Caco-2 (cell line): ENCODE measurements around the gene PER3. TPM values are rescaled to one million over a fixed set of nuclear protein-coding genes. Genes with fewer than 3 reads are reported as not detected.

ENCODE experiments used
- BruUV-seq: library from RNA; stranded (reverse); fragments of 400-500 nt; replicated peaks from 2 replicates; lab custom pipeline; 2021; lab: Mats Ljungman, UMichigan
- CTCF ChIA-PET: fragments of 300-600 bp; sonication (Branson Sonifier 250); formaldehyde crosslinking; loops from one replicate; lab custom pipeline; 2022; ENCODE audit warnings: antibody characterized with exemption; lab: Charles Lee
- POLR2A ChIA-PET: fragments of 300-600 bp; sonication (Branson Sonifier 250); formaldehyde crosslinking; loops from one replicate; lab custom pipeline; 2022; ENCODE audit warnings: antibody characterized with exemption; lab: Charles Lee
- DNase-seq, 2 experiments: peaks; one replicate each; pipeline versions ENCODE4 v3.0.0 to v3.0.0-alpha.2; 2020 to 2022
- H3K27me3 ChIP-seq: replicated peaks from 2 replicates; pipeline ENCODE4 v1.6.0; 2011; ENCODE audit warnings: low read length; ENCODE audit not compliant: control insufficient read depth, insufficient read depth
- H3K36me3 ChIP-seq: 2 replicates; pipeline ENCODE4 v1.5.1; 2011; ENCODE audit warnings: low read length; ENCODE audit not compliant: control insufficient read depth, insufficient read depth
- H3K4me1 ChIP-seq: fragments of 250-450 bp; sonication (Bioruptor Pico); 2 replicates; pipeline ENCODE4 v1.5.1; 2020; ENCODE audit warnings: mild to moderate bottlenecking
- H3K4me3 ChIP-seq: 2 replicates; pipeline ENCODE4 v1.5.1; 2011; ENCODE audit warnings: low read depth, mild to moderate bottlenecking, control low read depth, low read length
- H3K9me3 ChIP-seq: fragments of 250-450 bp; sonication (Bioruptor Pico); 2 replicates; pipeline ENCODE4 v1.5.1; 2020; ENCODE audit warnings: mild to moderate bottlenecking, moderate library complexity
- H3K27ac Mint-ChIP-seq: one replicate; pipeline ENCODE4 v1.8.0; 2022; ENCODE audit warnings: mixed read lengths; ENCODE audit not compliant: unreplicated experiment
- H3K27me3 Mint-ChIP-seq: one replicate; pipeline ENCODE4 v1.8.0; 2022; ENCODE audit warnings: mixed read lengths; ENCODE audit not compliant: insufficient read depth, unreplicated experiment
- H3K36me3 Mint-ChIP-seq: one replicate; pipeline ENCODE4 v1.8.0; 2022; ENCODE audit warnings: mild to moderate bottlenecking, mixed read lengths; ENCODE audit not compliant: insufficient read depth, unreplicated experiment
- H3K4me1 Mint-ChIP-seq: one replicate; pipeline ENCODE4 v1.8.0; 2022; ENCODE audit warnings: low read depth, mixed read lengths; ENCODE audit not compliant: unreplicated experiment
- H3K4me3 Mint-ChIP-seq: one replicate; pipeline ENCODE4 v1.8.0; 2022; ENCODE audit warnings: mild to moderate bottlenecking, moderate library complexity, mixed read lengths; ENCODE audit not compliant: unreplicated experiment
- H3K9me3 Mint-ChIP-seq: one replicate; pipeline ENCODE4 v1.8.0; 2022; ENCODE audit warnings: mixed read lengths; ENCODE audit not compliant: unreplicated experiment
- intact Hi-C: fragments of 100-400 bp; cut with micrococcal nuclease; formaldehyde crosslinking; loops from one replicate; pipeline ENCODE4 v1.10.0; 2022; ENCODE audit not compliant: unreplicated experiment
- total RNA-seq: library from RNA; stranded (reverse); gene quantifications from 2 replicates; pipeline ENCODE4 v1.2.3, GENCODE V29; 2022
- TF ChIP-seq, protein P1 (sequence below), 2 experiments: fragments of 200-600 bp in 1 of 2; IDR thresholded peaks; 1 replicate in 1 of 2; 2 replicates in 1 of 2; pipeline versions ENCODE4 v1.5.1 to v1.8.0; 2011 to 2022; ENCODE audit warnings: antibody characterized with exemption in 1 of 2, control low read depth in 1 of 2, inconsistent platforms in 1 of 2, low read depth in 1 of 2, low read length in 1 of 2, mild to moderate bottlenecking in 1 of 2, moderate library complexity in 1 of 2; ENCODE audit not compliant: insufficient read depth in 1 of 2, severe bottlenecking in 1 of 2, unreplicated experiment in 1 of 2

Gene PER3
- total RNA-seq, 1 experiment from 2014 or later, result 27.4 TPM

GRCh38 chr1:7753641-7754040 lies 30.4 kb upstream of the PER3 start:
- Histone ChIP-seq H3K4me1 (no peaks in the 10 kb centered on the region), H3K27me3 (no peaks in the 10 kb centered on the region), H3K4me3 (no peak overlapping the region), H3K9me3 (no peaks in the 10 kb centered on the region), H3K36me3 (no peaks in the 10 kb centered on the region)
- Mint-ChIP-seq H3K4me1 (peaks cover 7% of the 10 kb centered on the region), H3K27ac (no peak overlapping the region), H3K4me3 (no peak overlapping the region), H3K27me3 (no peaks in the 10 kb centered on the region), H3K9me3 (no peaks in the 10 kb centered on the region), H3K36me3 (no peaks in the 10 kb centered on the region)
- TF ChIP-seq, protein P1, sequence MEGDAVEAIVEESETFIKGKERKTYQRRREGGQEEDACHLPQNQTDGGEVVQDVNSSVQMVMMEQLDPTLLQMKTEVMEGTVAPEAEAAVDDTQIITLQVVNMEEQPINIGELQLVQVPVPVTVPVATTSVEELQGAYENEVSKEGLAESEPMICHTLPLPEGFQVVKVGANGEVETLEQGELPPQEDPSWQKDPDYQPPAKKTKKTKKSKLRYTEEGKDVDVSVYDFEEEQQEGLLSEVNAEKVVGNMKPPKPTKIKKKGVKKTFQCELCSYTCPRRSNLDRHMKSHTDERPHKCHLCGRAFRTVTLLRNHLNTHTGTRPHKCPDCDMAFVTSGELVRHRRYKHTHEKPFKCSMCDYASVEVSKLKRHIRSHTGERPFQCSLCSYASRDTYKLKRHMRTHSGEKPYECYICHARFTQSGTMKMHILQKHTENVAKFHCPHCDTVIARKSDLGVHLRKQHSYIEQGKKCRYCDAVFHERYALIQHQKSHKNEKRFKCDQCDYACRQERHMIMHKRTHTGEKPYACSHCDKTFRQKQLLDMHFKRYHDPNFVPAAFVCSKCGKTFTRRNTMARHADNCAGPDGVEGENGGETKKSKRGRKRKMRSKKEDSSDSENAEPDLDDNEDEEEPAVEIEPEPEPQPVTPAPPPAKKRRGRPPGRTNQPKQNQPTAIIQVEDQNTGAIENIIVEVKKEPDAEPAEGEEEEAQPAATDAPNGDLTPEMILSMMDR (IDR thresholded peaks at IDR 0.05; ENCODE audit: insufficient read depth in 1 of 2, low read depth in 1 of 2, low read length in 1 of 2, severe bottlenecking in 1 of 2, unreplicated experiment in 1 of 2), result no peak
- intact Hi-C loops, result no loop called here
- no TSS peak for BruUV-seq
- DNase-seq, result no peak
- POLR2A ChIA-PET, result no interaction called here
- CTCF ChIA-PET, result interaction anchor here (0.7 to 7.4 kb wide), 5 partner anchors 8 to 91 kb away, joined by 3 to 200 read pairs (median 7); no protein-coding TSS in a partner anchor

DNA sequence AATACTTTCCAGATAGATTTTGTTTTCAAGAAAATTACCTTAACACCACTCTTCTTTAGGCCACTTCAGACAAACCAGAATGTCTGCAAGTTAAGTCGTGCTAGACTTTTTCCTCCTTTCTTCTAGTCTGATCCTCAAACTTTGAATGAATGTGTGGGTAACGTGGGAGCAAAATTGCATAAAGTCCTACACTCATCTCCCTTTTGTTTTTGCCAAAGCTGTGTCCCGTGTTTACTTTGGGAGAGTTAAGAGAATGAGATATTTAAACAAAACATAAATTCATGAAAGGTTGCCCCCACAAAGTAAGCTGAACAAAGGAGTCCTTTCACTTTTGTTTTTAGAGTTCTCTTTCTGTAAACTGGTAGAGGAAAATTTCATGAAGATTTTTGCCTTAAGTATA lies 29.9 kb upstream of the PER3 start:
- no peaks in the 10 kb centered on the region for H3K27me3 Mint-ChIP-seq
- peaks cover 7% of the 10 kb centered on the region for H3K4me1 Mint-ChIP-seq
- Histone ChIP-seq H3K9me3 (no peaks in the 10 kb centered on the region), H3K36me3 (no peaks in the 10 kb centered on the region), H3K4me3 (no peak overlapping the region), H3K4me1 (no peaks in the 10 kb centered on the region), H3K27me3 (no peaks in the 10 kb centered on the region)
- no peaks in the 10 kb centered on the region for H3K9me3 Mint-ChIP-seq
- H3K27ac Mint-ChIP-seq, result no peak overlapping the region
- no peak for DNase-seq
- BruUV-seq, result no TSS peak
- POLR2A ChIA-PET, result no interaction called here
- TF ChIP-seq, protein P1 (IDR thresholded peaks at IDR 0.05; ENCODE audit: insufficient read depth in 1 of 2, low read depth in 1 of 2, low read length in 1 of 2, severe bottlenecking in 1 of 2, unreplicated experiment in 1 of 2), result no peak
- intact Hi-C loops, result no loop called here
- CTCF ChIA-PET, result interaction anchor here (1.0 to 7.4 kb wide), 3 partner anchors 8 to 86 kb away, joined by 3 to 200 read pairs (median 14); no protein-coding TSS in a partner anchor
- no peaks in the 10 kb centered on the region for H3K36me3 Mint-ChIP-seq
- no peak overlapping the region for H3K4me3 Mint-ChIP-seq

GRCh38 chr1:7755448-7755847 lies 28.6 kb upstream of the PER3 start:
- H3K9me3 ChIP-seq, result no peaks in the 10 kb centered on the region
- Mint-ChIP-seq H3K36me3 (no peaks in the 10 kb centered on the region), H3K9me3 (no peaks in the 10 kb centered on the region), H3K4me3 (no peak overlapping the region), H3K27me3 (no peaks in the 10 kb centered on the region), H3K27ac (no peak overlapping the region), H3K4me1 (peaks cover 7% of the 10 kb centered on the region)
- intact Hi-C loops, result no loop called here
- DNase-seq, result peak in 1 of 2 experiments; percentile 24
- BruUV-seq, result no TSS peak
- CTCF ChIA-PET, result interaction anchor here (0.6 to 7.4 kb wide), 12 partner anchors 9 to 187 kb away, joined by 3 to 200 read pairs (median 4); no protein-coding TSS in a partner anchor
- no peaks in the 10 kb centered on the region for H3K4me1 ChIP-seq
- no peaks in the 10 kb centered on the region for H3K27me3 ChIP-seq
- H3K36me3 ChIP-seq, result no peaks in the 10 kb centered on the region
- POLR2A ChIA-PET, result no interaction called here
- no peak overlapping the region for H3K4me3 ChIP-seq
- TF ChIP-seq, protein P1 (IDR thresholded peaks at IDR 0.05; ENCODE audit: insufficient read depth in 1 of 2, low read depth in 1 of 2, low read length in 1 of 2, severe bottlenecking in 1 of 2, unreplicated experiment in 1 of 2), result peak; percentile 33 to 70
